Breast epithelium (tissue), 3 donors: Measurements from ENCODE around the gene NOSTRIN.

ENCODE experiments used
- POLR2A ChIP-seq: fragments of 450-650 bp; IDR thresholded peaks from one replicate; pipeline ENCODE4 v1.6.1; 2016; ENCODE audit warnings: antibody characterized with exemption, mild to moderate bottlenecking, moderate library complexity
- TF ChIP-seq, protein P1 (sequence below), 3 donors: fragments of 450-650 bp; IDR thresholded peaks; one replicate each; pipeline ENCODE4 v1.5.1; 2016 to 2017; ENCODE audit warnings: antibody characterized with exemption in 3 of 3, mild to moderate bottlenecking in 3 of 3, moderate library complexity in 3 of 3

DNA sequence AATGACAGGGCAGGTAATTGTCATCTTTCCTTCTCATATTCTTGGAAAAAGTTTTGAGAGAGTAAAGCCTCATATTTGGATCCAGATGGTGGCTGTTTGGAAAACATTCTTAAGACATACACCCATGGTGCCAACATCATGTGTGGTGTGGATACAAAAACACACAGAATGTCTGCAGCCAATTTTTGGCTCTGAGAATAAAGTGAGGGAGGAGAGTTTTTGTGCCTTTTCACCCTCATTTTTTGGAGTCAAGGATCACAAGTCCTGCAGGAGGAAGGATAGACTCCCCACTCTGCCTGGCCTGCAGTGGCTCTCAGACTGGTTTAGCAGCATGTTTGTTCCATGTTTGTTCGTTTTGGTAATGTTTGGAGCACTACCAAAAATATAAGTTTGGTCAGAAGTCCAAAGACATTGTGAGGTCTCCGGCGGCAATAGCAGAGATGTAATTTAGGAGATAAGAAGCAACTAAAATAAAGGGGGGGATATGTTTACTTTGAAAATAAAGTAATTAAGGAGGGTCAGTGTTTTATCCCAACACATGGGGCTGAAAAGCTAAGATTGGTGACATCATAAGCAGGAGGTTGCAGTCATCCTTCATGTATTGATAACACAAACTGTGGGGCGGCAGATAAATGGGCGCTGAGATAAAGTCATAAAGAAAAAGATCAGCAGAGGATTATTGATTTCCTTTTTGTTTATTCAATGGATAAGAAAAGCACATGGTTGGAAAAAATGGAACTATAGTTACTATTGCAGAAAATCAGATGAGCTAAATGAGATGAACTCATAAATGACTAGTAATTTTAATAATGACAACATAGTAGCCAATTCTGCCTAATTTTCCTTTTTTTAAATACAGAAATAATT, 655 bp downstream of the NOSTRIN start:
- TF ChIP-seq, protein P1, sequence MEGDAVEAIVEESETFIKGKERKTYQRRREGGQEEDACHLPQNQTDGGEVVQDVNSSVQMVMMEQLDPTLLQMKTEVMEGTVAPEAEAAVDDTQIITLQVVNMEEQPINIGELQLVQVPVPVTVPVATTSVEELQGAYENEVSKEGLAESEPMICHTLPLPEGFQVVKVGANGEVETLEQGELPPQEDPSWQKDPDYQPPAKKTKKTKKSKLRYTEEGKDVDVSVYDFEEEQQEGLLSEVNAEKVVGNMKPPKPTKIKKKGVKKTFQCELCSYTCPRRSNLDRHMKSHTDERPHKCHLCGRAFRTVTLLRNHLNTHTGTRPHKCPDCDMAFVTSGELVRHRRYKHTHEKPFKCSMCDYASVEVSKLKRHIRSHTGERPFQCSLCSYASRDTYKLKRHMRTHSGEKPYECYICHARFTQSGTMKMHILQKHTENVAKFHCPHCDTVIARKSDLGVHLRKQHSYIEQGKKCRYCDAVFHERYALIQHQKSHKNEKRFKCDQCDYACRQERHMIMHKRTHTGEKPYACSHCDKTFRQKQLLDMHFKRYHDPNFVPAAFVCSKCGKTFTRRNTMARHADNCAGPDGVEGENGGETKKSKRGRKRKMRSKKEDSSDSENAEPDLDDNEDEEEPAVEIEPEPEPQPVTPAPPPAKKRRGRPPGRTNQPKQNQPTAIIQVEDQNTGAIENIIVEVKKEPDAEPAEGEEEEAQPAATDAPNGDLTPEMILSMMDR (IDR thresholded peaks at IDR 0.05): no peak
- TF ChIP-seq POLR2A: no peak
